MM.1S (cell line): Measurements from ENCODE around the gene VN1R5.

Experiments used
- EZH2 ChIP-seq: fragments of 300-600 bp; sonication (generic); optimal IDR thresholded peaks from 2 replicates; pipeline ENCODE3; 2017; ENCODE audit warnings: low read depth, mild to moderate bottlenecking, antibody characterized with exemption, low read length, mixed read lengths
- TF ChIP-seq, protein P1 (sequence below): fragments of 300-600 bp; sonication (generic); IDR thresholded peaks from 2 replicates; pipeline ENCODE4 v1.5.1; 2016; ENCODE audit warnings: antibody characterized with exemption, low read length, mixed read lengths

DNA sequence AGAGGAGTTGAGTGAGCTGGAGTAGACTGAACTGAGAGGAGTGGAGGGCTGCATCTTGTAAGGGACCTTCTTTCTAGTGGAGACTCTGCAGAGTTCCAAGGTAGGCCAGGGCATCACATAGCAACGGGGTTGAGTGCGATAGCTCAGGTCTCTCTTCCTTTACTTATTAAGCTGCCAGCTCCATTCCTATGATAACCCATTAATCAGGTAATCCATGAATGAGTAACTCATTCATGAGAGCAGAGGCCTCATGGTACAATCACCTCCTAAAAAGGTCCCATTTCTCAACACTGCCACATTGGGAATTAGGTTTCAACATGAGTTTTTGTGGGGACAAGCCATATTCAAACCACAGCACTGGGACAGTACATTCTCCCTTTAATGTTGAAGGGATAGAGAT is 21.3 kb downstream of the VN1R5 start:
- TF ChIP-seq, protein P1, sequence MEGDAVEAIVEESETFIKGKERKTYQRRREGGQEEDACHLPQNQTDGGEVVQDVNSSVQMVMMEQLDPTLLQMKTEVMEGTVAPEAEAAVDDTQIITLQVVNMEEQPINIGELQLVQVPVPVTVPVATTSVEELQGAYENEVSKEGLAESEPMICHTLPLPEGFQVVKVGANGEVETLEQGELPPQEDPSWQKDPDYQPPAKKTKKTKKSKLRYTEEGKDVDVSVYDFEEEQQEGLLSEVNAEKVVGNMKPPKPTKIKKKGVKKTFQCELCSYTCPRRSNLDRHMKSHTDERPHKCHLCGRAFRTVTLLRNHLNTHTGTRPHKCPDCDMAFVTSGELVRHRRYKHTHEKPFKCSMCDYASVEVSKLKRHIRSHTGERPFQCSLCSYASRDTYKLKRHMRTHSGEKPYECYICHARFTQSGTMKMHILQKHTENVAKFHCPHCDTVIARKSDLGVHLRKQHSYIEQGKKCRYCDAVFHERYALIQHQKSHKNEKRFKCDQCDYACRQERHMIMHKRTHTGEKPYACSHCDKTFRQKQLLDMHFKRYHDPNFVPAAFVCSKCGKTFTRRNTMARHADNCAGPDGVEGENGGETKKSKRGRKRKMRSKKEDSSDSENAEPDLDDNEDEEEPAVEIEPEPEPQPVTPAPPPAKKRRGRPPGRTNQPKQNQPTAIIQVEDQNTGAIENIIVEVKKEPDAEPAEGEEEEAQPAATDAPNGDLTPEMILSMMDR, result no peak
- no peak for TF ChIP-seq EZH2
